DMS153 (cell line): ENCODE results near the gene FKBP7.
A peak's percentile ranks its signal among the peaks of the same experiment; 100 is the strongest.
"Not testable (repeated sequence)": the region's sequence is repeated elsewhere in the genome, so short reads cannot be mapped to it uniquely, and the experiment has no call there.

Experiments
- DNase-seq: peaks from one replicate; lab custom pipeline; 2025; lab: John Stamatoyannopoulos, UW

Gene FKBP7, protein sequence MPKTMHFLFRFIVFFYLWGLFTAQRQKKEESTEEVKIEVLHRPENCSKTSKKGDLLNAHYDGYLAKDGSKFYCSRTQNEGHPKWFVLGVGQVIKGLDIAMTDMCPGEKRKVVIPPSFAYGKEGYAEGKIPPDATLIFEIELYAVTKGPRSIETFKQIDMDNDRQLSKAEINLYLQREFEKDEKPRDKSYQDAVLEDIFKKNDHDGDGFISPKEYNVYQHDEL

GRCh38 chr2:178478439-178479274 lies at the start of gene FKBP7:
Gene FKBP7 (minus strand): TSS chr2:178478600. CDS start chr2:178478499, 101 bp downstream.
- peak; percentile 65 for DNase-seq

DNA sequence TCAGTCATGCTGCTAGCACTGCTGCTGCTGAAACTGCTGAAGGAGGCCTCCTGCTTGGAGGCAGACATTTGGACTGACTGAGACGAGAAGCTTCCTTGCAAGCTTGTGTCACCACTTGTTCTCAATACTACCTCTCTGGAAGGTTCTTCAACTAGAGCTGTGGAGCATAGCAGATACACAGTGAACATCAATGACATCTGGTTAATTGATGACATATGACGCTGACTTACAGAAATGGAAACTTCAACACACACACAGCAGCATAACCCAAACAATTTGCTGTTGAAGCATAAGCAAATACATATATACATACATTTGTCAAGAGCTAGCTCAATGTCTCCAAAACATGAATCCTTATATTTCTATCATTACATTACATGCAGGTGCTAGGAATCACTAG lies 49.2 kb upstream of the FKBP7 start:
- no peak for DNase-seq

- DNase-seq, result no peak
These were observed 47.9 kb upstream of the FKBP7 start for GRCh38 chr2:178526256-178526655.

DNA sequence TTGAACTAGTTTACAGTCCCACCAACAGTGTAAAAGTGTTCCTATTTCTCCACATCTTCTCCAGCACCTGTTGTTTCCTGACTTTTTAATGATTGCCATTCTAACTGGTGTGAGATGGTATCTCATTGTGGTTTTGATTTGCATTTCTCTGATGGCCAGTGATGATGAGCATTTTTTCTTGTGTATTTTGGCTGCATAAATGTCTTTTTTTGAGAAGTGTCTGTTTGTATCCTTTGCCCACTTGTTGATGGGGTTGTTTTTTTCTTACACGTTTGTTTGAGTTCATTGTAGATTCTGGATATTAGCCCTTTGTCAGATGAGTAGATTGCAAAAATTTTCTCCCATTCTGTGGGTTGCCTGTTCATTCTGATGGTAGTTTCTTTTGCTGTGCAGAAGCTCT lies 47.1 kb upstream of the FKBP7 start:
- DNase-seq, result not testable (repeated sequence)

DNA sequence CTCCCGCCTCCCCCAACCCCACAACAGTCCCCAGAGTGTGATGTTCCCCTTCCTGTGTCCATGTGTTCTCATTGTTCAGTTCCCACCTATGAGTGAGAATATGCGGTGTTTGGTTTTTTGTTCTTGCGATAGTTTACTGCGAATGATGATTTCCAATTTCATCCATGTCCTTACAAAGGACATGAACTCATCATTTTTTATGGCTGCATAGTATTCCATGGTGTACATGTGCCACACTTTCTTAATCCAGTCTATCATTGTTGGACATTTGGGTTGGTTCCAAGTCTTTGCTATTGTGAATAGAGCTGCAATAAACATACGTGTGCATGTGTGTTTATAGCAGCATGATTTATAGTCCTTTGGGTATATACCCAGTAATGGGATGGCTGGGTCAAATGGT lies 46.6 kb upstream of the FKBP7 start:
- not testable (repeated sequence) for DNase-seq

- no peak for DNase-seq
These were observed 45.3 kb upstream of the FKBP7 start for GRCh38 chr2:178523596-178524134.

GRCh38 chr2:178522950-178523595 lies 44.7 kb upstream of the FKBP7 start:
- peak; percentile 39 for DNase-seq

- DNase-seq, result no peak
These were observed 43.1 kb upstream of the FKBP7 start for GRCh38 chr2:178521304-178522150.

DNA sequence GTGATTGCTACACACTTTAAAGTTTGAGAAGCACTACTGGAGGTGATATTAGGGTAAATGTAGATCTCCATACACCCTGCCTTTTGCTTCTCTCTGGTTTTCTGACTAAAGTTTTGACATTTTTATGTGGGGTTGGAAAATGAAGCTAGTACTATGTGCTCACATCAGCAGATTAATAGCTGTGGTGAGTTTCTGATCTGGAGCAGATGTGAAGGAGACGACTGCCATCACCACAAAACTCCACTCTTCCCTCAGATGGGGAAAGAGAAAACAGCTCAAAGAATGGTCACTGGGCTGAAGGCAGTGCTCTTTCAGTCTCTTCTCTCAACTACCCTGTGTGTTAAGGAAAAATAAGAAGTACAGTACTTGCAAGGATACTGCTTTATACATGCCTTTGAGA lies 39.1 kb upstream of the FKBP7 start:
- no peak for DNase-seq

GRCh38 chr2:178514664-178515063 lies 36.3 kb upstream of the FKBP7 start:
- no peak for DNase-seq

DNA sequence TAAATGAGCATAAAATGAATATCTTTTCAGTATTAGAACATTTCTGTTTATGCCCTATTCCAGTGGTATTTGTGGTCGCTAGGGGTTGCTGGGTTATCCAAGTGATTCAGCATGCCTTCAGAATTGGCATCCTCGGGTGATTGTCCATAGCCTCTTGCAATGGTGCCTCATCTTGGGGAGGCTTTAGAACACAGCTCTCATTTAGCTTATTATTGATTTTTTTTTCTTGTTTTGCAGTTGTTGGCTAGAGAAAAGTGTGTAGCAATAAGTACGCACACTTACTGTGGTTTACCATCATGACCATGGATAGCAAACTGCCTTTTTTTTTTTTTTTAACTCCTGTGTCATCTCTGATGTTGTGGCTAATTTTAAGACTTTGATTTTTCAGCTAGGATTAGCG lies 35.5 kb upstream of the FKBP7 start:
- DNase-seq, result no peak

DNA sequence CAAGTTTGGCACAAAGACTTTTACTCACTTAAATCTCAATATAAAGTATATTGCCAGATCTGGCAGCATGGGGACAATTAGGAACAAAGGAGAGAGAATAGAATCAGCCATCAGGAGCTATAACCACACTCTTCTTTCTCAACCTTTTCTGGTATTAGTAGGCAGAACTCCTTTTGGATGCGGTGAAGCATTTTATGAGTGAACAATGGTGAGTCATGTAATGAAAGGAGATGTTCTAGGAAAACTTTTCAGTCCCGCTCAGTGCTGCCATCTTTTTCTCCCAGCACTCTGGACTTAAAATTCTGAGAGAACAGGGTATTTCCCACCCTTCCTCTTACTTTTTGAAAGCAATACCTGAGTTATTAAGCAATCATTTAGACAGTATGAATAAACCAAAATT lies 34.1 kb upstream of the FKBP7 start:
- DNase-seq, result no peak

GRCh38 chr2:178510384-178510783 lies 32.0 kb upstream of the FKBP7 start:
- no peak for DNase-seq

- no peak for DNase-seq
These were observed 30.2 kb upstream of the FKBP7 start for GRCh38 chr2:178508646-178509045.

- DNase-seq, result no peak
These were observed 28.5 kb upstream of the FKBP7 start for GRCh38 chr2:178506949-178507348.

- DNase-seq, result no peak
These were observed 28.1 kb upstream of the FKBP7 start for GRCh38 chr2:178506524-178506923.

- no peak for DNase-seq
These were observed 27.7 kb upstream of the FKBP7 start for GRCh38 chr2:178506101-178506500.

- DNase-seq, result no peak
These were observed 24.4 kb upstream of the FKBP7 start for GRCh38 chr2:178502751-178503150.

GRCh38 chr2:178499640-178500039 lies 21.2 kb upstream of the FKBP7 start:
- no peak for DNase-seq

- DNase-seq, result no peak
These were observed 19.7 kb upstream of the FKBP7 start for GRCh38 chr2:178498137-178498536.

- no peak for DNase-seq
These were observed 17.6 kb upstream of the FKBP7 start for GRCh38 chr2:178496049-178496448.

DNA sequence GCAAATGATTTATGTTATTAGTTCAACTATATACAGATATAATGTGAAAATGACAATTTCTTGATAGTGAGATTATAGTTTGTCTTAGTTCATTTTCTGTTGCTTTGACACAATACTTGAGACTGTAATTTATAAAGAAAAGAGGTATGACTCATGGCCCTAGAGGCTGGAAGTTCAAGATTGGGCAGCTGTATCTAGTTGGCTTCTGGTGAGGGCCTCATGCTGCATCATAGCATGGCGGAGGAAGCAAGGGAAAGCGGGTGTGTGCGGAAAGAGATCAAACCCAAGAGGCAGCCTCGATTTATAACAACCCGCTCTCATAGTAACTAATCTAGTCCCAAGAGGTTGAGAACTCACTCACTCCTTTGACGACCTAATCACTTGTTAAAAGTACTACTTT lies 13.2 kb upstream of the FKBP7 start:
- no peak for DNase-seq
